SKM-1 (cell line): ENCODE results near the gene SNRPA.
"Not testable (repeated sequence)": the region's sequence is repeated elsewhere in the genome, so short reads cannot be mapped to it uniquely, and the experiment has no call there.

Experiments used
- DNase-seq: peaks from one replicate; lab custom pipeline; 2025; ENCODE audit not compliant: unreplicated experiment; lab: John Stamatoyannopoulos, UW

The SNRPA gene

GRCh38 chr19:40721140-40721486 lies 29.9 kb upstream of the SNRPA start:
- no peak for DNase-seq

GRCh38 chr19:40721936-40722661 lies 28.9 kb upstream of the SNRPA start:
- DNase-seq: no peak

- DNase-seq: no peak
Measured at GRCh38 chr19:40723661-40724254, 27.2 kb upstream of the SNRPA start.

- no peak for DNase-seq
Measured at GRCh38 chr19:40724315-40724714, 26.7 kb upstream of the SNRPA start.

- DNase-seq: no peak
Measured at GRCh38 chr19:40724855-40725254, 26.1 kb upstream of the SNRPA start.

- DNase-seq: no peak
Measured at GRCh38 chr19:40726279-40726678, 24.7 kb upstream of the SNRPA start.

GRCh38 chr19:40730065-40730464 lies 20.9 kb upstream of the SNRPA start:
- not testable (repeated sequence) for DNase-seq

- DNase-seq: not testable (repeated sequence)
Measured at GRCh38 chr19:40732304-40732703, 18.7 kb upstream of the SNRPA start.

GRCh38 chr19:40733149-40733548 lies 17.9 kb upstream of the SNRPA start:
- DNase-seq: no peak

GRCh38 chr19:40735013-40735771 lies 15.8 kb upstream of the SNRPA start:
- DNase-seq: no peak

GRCh38 chr19:40736661-40737060 lies 14.3 kb upstream of the SNRPA start:
- DNase-seq: no peak

- no peak for DNase-seq
Measured at GRCh38 chr19:40737102-40737644, 13.8 kb upstream of the SNRPA start.

GRCh38 chr19:40739030-40739839 lies 11.8 kb upstream of the SNRPA start:
- no peak for DNase-seq

- DNase-seq: no peak
Measured at GRCh38 chr19:40739871-40740703, 10.9 kb upstream of the SNRPA start.

GRCh38 chr19:40740747-40741146 lies 10.3 kb upstream of the SNRPA start:
- DNase-seq: no peak

- no peak for DNase-seq
Measured at GRCh38 chr19:40741527-40742390, 9.2 kb upstream of the SNRPA start.

- no peak for DNase-seq
Measured at GRCh38 chr19:40742477-40742876, 8.5 kb upstream of the SNRPA start.

- no peak for DNase-seq
Measured at GRCh38 chr19:40742886-40743285, 8.1 kb upstream of the SNRPA start.

GRCh38 chr19:40743926-40744325 lies 7.1 kb upstream of the SNRPA start:
- no peak for DNase-seq
